NCI-H1694 (cell line): Measurements from ENCODE around the gene AZU1.

Experiments used
- DNase-seq: peaks from one replicate; lab custom pipeline; 2025; lab: John Stamatoyannopoulos, UW

Gene AZU1, protein sequence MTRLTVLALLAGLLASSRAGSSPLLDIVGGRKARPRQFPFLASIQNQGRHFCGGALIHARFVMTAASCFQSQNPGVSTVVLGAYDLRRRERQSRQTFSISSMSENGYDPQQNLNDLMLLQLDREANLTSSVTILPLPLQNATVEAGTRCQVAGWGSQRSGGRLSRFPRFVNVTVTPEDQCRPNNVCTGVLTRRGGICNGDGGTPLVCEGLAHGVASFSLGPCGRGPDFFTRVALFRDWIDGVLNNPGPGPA

DNA sequence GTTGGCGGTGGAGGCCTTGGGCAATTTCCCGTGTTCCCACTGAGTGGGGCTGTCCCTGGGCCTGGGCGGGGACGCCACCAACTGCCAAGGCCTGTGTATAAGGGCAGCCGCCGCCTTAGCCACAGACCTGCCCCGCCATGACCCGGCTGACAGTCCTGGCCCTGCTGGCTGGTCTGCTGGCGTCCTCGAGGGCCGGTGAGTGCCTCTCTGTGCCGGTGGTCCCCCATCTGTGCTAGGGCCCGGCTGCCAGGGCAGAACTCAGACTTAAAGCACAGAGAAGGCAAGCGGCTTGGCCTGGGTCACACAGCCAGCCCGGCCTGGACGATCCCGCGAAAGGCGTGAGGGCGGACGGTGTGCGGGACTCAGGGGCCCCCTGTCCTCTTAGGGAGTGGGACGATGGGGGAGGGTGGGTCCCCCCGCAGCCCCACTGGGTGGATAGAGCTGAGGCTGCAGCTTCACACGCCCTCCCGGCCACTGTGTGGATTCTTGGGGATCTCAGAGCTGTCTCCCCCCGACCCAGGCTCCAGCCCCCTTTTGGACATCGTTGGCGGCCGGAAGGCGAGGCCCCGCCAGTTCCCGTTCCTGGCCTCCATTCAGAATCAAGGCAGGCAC, at the start of gene AZU1:
Gene AZU1 (plus strand): TSS at position 128 of the 612 bp plus-strand sequence. CDS start 10 bp downstream, at position 138.
- DNase-seq = no peak

DNA sequence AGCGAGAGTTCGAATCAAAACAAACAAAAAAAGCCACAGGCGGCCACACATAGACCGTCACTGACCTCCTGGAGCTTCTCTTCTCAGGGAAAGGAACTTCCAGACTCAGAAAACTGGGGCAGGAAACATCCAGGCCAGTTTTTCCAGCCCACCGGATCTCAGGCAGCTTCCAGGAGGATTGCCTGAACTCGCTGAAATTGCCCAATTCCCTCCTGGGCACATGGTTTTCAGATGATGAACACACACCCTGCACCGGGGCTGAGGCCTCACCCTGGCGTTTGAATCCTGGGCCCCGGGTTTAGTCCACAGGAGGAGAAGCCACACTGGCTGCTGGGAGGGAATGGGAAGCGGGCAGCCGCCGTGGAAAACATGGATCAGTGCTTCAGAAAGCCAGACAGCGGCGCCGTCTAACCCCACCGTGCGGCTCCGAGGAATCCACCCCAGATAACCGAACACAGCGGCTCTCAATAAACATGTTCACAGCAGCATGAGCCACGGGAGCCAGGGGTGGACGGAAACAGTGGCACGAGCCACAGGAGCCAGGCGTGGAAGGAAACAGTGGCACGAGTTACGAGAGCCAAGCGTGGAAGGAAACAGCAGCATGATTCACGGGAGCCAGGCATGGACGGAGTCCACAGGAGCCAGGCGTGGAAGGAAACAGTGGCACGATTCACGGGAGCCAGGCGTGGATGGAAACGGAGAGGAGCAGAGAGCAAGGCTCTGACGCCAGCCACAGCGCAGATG, 48.6 kb upstream of the AZU1 start:
- DNase-seq = no peak

DNA sequence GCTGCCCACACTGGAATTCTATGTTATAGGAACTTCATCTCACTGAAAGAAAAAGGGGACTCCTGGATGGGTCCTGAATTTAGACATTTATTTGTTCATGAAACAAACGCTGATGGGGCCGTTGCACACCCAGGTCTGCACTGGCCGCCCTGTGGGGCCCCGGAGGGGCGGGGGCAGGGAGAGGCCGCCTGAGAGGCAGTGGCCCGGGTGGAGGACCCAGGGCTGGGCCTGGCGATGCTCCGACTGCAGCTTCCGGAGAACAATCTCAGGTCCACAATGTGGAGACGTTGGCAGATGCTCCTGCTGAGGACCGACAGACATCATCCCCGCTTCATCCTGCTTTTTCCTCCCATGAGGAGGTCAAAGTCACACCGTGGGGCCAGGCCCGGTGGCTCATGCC, 46.7 kb upstream of the AZU1 start:
- DNase-seq = no peak

DNA sequence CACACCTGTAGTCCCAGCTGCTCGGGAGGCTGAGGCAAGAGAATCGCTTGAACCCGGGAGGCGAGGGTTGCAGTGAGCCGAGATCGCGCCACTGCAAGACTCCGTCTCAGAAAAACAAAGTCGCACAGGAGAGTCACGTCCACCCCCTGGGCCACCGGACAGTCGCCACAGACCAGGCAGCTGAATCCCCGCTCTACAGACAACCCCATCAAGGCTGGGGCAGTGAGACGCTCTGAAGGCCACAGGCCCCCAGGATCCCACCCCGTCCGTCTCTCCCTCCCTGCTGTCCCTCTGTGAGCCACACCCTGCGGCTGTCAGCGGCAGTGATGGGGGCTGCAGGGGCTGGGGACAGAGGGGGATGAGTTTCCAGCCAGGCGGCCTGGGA, 45.8 kb upstream of the AZU1 start:
- DNase-seq = no peak

DNA sequence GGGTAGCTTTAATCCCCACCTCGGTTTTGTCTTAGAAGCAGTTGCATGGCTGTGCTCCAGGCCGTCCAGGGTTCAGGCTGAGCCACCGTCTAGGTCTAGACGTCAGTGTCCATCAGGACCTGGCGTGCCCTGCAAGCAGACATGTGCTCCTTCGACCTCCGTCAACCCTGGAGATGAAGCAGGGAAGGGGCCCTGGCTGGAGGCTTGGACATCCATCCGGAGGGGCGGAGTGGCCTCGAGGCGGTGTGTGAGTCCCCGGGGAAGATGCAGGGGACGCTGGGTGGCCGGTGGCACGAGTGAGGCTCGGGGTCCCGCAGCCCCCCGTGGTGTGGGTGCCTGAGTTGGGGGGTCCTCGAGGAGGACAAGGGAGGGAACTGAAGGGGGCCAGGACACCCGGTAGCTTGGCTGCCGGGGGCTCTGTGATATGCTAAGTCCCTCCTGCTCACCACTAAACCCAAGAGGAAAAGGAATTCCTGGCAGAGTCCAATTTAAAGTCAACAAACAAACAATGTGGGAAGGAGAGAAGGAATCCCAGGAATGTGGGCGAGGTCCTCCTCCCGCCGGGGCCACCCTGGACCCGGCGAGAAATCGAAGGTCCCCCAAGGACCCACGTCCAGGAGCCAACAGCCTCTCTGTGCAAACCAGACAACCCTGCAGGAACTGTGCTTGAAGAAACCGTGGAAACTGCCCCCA, 45.3 kb upstream of the AZU1 start:
- no peak for DNase-seq

DNA sequence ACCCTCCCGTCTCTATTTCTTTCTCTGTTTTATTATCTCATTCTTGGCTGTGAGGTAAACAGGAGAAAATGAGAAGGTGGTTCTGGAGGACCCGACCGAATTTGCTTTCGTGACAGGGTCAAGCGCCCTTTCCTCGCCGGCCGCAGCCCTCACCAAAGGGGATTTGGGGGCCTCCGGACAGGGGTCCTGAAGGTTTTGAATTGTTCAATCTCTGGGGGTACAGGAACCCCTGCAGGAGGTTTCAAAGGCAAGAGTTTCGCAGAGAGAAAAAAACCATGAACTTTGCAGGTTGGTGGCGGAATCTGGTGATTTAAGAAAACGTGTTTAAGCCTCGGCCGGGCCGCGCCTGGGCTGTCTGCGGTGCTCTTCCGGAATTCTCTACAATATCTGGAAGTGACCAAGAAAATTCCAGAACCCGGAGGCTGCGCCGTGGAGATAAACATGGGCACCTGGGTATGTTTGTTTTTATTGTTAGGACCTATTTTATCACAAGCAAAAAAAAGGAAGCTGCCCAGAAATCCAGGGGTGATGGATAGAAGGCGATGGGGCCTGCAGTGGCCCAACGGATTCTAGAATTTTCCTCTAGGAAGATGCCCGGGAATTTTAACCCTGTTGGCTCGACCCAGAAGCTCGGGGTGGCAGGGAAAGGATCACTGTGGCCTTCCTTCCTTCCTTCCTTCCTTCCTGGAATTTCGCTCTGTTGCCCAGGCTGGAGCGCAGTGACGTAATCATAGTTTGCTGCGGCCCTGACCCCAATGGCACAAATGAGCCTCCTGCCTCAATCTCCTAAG, 44.6 kb upstream of the AZU1 start:
- no peak for DNase-seq

DNA sequence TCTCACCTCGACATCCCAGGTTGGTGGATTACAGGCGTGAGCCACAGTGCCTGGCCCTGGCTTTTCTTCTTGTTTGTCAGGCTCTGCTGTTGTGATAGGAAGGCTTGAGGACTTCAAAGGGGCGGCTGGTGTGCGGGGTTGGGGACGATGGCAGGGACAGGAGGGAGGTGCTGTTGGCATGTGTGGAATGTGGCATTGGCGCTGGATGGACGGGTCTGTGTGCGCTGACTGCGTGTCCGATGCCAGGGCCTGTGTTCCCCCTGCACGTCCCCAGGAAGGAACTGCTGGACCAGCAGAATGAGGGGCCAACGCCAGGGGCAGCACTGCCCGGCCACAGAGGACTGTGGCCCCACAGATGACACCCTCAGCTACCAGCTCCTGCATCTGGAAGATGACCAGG, 43.1 kb upstream of the AZU1 start:
- no peak for DNase-seq

DNA sequence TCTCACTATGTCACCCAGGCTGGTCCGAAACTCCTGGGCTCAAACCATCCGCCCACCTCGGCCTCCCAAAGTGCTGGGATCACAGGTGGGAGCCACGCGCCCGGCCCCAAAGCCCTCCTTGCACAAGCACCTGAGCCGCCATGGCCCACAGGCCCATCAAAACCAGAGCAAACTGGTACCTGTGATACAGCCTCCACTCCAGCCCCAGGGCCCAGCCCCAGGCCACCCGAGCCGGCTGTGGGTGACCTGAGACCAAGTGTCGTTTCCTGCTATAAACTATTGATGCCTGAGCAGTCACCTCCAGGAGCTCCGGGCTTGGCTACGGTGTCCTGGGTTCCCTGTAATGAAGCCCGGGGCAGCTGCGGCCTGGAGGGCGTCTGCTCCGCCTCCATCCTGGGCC, 40.1 kb upstream of the AZU1 start:
- DNase-seq = no peak

DNA sequence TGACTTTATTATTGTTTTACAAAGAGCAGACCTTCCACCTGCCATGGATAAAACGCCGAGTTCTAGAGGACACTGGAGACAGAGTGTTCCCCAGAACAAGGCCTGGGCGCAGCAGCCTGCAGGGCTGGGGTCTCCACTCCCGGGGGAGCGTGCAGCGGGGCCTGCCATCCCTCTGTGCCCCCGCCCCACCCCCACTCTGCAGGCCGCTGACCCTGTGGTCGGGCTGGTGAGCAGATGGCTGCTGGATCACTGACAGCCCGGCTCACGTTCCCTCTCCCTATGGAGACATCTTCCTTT, 39.0 kb upstream of the AZU1 start:
- DNase-seq = no peak

DNA sequence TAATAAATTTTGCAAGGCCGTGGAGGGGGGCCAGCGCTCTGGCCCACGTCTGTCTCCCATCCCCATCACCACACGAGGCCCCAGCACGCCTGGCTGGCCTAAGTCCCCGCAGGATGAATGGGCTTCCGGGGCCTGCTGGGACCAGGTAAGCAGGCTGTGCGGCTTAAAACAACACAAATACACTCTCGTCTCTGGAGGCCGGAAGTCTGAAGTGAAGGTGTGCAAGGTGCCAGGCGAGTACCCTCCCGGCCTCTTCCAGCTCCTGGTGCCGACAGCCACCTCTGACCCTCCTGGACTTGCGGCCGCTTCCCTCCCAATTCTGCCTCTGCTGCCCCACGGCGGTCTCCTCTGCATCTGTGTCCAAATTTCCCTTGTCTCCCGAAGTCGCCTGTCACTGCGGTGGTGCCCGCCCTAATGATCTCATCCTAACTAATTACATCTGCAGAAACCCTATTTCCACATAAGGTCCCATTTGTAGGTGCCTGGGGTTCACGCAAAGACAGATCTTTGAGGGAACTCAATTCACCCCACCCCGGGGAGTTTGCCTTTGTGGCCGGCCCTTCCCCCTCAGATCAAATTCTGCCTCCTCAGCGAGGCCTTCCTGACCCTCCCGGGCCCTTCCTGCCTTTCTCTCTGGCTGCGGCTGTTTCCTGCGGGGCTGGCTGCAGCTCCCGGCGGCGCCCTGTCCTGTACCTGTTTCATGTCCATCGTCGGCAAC, 38.5 kb upstream of the AZU1 start:
- DNase-seq = no peak

DNA sequence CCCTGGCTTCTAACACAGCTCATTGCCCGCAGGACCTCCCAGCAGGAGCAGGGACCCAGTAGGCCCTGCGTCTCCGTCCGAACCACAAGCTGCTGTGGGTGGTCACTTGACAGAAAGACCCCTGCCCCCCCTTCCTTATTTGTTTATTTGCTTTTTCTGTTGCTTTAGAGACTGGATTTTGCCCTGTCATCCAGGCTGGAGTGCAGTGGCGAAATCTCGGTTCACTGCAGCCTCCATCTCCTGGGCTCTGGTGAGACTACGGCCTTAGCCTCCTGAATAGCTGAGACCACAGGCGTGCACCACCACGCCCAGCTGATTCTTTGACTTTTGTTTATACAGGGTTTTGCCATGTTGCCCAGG, 38.0 kb upstream of the AZU1 start:
- DNase-seq = no peak

DNA sequence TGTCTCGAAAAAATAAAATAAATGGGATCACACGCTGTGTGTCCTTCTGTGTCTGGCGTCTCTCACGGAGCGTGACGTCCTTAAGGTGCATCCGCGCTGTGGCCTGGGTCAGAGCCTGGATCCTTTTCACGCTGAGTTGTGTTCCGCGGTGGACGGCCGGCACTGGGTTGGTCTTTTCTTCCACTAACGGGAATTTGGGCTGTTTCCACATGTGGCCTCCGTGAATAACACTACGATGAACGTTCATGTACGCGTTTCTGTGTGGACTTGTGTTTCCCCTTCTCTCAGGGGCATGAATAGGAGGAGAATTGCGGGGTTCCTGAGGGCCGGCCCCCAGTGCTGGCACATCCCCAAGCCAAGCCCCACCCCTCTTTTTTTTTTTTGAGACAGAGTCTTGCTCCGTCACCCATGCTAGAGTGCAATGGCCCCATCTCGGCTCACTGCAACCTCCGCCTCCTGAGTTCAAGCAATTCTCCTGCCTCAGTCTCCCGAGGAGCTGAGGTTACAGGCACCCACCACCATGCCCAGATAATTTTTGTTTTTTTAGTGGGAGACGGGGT, 36.5 kb upstream of the AZU1 start:
- DNase-seq = no peak

DNA sequence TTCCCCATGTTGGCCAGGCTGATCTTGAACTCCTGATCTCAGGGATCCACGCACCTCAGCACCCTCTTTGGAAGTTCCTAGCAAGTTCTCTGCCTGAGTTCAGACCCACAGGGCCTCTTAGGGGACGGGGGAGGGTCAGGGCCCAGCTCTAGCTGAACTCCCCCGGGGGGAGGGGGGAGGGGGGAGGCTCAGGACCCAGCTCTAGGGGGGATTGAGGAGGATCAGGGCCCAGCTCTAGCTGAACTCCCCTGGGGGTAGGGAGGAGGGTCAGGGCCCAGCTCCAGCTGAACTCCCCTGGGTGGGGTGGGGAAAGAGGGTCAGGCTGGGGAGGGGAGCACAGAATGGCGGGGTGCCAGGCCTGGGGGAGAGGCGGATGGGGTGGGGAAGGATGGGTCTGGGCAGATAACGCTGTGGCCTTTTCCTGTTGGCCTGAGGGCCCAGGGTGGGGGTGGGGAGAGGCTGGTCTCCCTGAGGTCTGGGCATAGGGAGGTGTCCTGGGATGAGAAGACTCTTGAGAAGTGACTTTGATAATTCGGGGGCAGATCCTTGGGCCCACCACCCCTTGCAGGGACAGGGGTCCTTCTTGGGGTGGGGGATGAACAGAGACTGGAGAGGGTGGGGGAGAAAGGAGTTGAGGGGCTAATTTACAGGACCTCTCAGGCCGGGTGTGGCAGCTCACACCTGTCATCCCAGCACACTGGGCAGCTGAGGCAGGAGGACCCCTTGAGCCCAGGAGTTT, 35.9 kb upstream of the AZU1 start:
- DNase-seq = no peak

DNA sequence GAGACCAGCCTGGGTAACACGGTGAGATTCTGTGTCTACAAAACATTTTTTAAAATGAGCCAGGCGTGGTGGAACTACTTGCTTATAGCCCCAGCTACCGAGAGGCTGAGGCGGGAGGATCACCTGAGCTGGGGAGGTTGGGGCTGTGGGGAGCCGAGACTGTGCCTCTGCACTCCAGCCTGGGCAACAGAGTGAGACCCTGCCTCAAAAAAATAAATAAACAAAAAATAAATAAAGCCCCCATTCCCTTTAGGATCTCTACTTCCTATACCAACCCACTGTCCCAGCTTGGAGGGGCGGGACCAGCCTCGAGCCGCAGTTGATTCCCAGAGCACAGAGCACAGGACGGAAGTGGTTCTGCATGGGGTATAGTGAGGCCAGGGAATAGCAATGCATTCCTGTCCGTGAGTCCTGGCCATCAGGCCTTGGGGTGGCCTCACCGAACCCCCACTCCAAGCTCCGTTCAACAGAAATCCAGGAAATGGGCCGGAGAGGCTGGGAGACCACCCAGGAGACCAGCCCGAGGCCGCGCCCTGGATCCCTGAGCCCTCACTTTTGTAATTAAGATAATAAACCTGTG, 35.2 kb upstream of the AZU1 start:
- DNase-seq = no peak

DNA sequence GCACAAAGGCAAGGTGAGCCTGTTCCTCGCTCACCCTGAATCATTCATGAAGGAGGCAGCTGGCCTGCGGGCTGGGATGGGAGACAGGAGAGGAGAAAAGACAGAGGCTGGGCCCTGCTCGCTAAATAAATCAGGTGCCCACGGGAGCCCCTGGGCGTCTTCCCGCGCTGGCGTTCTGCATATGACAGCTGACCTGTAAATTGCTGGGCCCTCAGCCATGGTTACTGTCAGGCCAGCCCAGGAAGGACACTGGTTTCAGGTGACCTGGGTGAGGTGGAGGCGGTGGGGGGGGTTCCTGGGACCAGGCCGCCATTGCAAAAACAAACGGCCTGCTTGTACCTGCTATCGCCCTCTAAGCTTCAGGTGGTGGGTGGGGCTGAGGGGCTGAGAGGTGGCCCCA, 33.8 kb upstream of the AZU1 start:
- no peak for DNase-seq

DNA sequence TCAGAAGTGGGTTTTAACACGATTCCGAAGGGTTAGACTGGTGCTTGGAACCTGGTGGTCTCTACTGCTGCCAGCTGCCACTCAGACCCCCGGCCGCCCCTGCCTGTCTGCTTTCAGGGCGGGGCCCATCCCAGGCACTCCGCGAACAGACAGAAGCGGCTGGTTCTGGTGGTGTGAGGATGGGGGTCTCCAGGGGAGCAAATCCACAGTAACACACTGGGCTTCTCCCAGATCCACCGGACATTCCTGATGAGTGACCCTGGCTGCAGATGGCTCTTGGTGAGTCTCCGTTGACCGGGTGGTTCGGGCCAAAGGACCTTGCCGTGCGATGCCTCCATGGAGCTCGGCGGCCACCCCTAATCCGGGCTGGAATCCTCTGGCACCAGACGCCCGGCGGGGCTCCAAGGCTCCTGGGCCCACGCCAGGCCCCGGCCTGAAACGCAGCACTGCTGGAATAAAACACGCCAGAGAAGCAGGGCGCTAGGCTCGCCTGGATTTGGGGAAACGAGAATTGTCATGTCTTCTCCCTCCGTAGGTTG, 32.5 kb upstream of the AZU1 start:
- DNase-seq = no peak

DNA sequence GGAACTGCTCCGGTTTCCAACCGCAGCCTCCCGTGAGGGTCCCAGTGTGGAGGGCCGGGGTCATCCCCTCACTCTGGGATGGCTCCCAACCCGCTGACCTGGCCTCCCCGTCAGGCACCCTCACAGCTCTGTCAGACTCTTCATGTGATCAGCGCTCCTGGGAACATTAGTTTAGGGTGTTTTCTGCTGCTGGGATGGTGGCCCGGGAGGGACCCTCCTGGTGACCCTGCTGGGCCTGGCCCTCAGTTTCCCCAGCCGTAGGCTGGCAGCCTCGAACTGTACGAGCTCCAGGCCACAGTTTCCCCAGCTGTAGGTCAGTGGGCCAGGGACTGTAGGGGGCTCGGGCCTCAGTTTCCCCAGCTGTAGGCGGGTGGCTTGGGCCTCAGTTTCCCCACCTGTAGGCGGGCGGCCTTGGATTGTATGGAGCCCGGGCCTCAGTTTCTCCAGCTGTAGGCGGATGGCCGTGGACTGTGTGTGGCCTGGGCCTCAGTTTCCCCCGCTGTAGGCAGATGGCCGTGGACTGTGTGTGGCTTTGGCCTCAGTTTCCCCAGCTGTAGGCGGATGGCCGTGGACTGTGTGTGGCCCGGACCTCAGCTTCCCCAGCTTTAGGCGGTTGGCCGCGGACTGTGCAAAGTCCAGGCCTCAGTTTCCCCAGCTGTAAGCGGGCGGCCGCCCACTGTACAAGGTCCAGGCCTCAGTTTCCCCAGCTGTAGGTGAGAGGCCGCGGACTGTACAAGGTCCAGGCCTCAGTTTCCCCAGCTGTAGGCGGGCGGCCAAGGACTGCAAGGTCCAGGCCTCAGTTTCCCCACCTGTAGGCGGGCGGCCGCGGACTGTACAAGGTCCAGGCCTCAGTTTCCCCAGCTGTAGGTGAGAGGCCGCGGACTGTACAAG, 31.7 kb upstream of the AZU1 start:
- no peak for DNase-seq

DNA sequence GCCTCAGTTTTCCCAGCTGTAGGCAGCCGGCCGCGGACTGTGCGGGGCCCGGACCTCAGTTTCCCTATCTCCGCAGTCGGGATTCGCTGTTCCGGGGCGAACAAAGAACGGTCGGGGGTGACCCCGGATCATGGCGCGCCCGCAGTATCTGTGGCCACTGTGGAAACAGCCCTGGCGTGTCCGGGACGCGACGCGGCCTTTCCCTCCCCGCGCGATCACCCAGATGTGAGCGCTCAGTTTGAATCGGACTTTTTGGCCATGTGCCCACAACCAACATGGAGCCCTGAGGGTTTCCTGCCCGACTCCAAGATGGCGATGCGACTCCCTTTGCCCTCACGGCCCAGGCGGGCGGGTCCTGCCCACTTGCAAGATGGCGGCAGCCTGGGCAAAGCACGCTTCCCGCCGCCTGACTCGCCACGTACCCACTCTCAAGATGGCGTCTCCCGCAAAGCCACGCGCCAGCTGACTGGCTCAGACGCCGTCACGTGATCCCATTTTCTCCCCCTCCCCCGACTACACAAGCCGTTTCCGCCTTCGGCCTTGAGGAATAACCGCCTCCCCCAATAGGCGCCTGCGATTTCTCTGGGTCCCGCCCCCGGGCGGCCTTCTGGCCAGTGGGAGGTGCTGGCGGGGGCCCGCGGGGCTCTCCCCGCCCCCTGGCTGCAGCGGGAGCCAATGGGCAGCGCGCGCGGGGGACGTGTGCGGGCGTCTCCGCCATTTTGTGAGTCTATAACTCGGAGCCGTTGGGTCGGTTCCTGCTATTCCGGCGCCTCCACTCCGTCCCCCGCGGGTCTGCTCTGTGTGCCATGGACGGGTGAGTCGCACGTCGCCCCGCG, 30.7 kb upstream of the AZU1 start, which contains the start of gene PTBP1:
Gene PTBP1 (plus strand): TSS at position 761 of the 836 bp plus-strand sequence. CDS start 46 bp downstream, at position 807.
- DNase-seq = peak; percentile 97
